Measurements from ENCODE around the gene DYNC1I2.

DYNC1I2 gene

DNA sequence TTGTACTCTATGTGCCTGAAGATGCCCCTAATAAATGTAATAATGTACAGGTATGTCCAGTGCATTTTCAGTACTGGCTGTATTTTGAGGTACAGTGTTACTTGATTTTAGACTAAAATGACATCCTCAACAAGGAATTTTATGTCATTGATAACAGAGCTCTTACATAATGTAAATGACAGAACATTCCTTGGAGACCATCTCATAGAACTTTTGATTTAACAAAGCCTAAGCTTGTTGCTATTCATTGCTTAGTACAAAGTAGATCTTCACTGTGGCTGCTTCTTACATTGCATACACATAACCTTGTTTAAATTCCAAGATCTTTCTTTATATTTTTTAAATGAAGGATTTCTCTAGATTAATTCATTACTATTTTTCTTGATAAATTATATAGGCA lies 24.1 kb downstream of the DYNC1I2 start:
- no peak for TF ChIP-seq CTCF (IDR thresholded peaks at IDR 0.05; ENCODE audit: low read depth, low read length)
- DNase-seq (ENCODE audit: low read depth, low spot score): peak; percentile 24
- in situ Hi-C loops (cut with HindIII; ENCODE audit: low sequenced_read_pairs): no loop called here
- H3K4me3 ChIP-seq (ENCODE audit: low read depth, low read length): no peak overlapping the region

DNA sequence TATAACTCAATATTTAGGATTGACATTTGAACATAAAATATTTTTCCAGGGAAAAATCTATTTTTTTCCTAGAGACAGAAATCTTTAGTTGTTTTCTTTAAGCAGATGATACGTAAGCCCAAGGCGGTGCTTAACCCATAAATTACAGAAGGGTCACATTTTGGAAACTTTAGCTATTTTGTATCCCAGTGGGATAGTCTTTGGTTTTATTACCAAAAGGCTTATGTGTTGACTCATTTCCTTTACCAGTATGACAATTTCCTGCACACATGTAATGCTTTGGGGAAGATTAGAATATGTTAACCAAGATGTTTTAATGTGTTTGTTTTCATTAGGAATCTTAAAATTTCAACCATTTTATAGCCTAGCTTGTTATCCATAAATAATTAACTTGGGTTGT lies 24.8 kb downstream of the DYNC1I2 start:
- DNase-seq (ENCODE audit: low read depth, low spot score): peak; percentile 88
- no peak for TF ChIP-seq CTCF (IDR thresholded peaks at IDR 0.05; ENCODE audit: low read depth, low read length)
- no peak overlapping the region for H3K4me3 ChIP-seq (ENCODE audit: low read depth, low read length)
- in situ Hi-C loops (cut with HindIII; ENCODE audit: low sequenced_read_pairs): no loop called here

- no peak overlapping the region for H3K4me3 ChIP-seq (ENCODE audit: low read depth, low read length)
- no peak for TF ChIP-seq CTCF (IDR thresholded peaks at IDR 0.05; ENCODE audit: low read depth, low read length)
- DNase-seq (ENCODE audit: low read depth, low spot score): no peak
- in situ Hi-C loops (cut with HindIII; ENCODE audit: low sequenced_read_pairs): no loop called here
These were observed 31.5 kb downstream of the DYNC1I2 start for GRCh38 chr2:171718720-171719119.

- in situ Hi-C loops (cut with HindIII; ENCODE audit: low sequenced_read_pairs): no loop called here
- DNase-seq (ENCODE audit: low read depth, low spot score): no peak
- H3K4me3 ChIP-seq (ENCODE audit: low read depth, low read length): no peak overlapping the region
- TF ChIP-seq CTCF (IDR thresholded peaks at IDR 0.05; ENCODE audit: low read depth, low read length): no peak
These were observed 32.4 kb downstream of the DYNC1I2 start for GRCh38 chr2:171719660-171720059.

GRCh38 chr2:171723716-171724683 lies 36.7 kb downstream of the DYNC1I2 start:
- DNase-seq (ENCODE audit: low read depth, low spot score): peak; percentile 54
- TF ChIP-seq CTCF (IDR thresholded peaks at IDR 0.05; ENCODE audit: low read depth, low read length): no peak
- in situ Hi-C loops (cut with HindIII; ENCODE audit: low sequenced_read_pairs): no loop called here
- H3K4me3 ChIP-seq (ENCODE audit: low read depth, low read length): no peak overlapping the region

- in situ Hi-C loops (cut with HindIII; ENCODE audit: low sequenced_read_pairs): no loop called here
- H3K4me3 ChIP-seq (ENCODE audit: low read depth, low read length): no peak overlapping the region
- no peak for DNase-seq (ENCODE audit: low read depth, low spot score)
- TF ChIP-seq CTCF (IDR thresholded peaks at IDR 0.05; ENCODE audit: low read depth, low read length): no peak
These were observed 39.7 kb downstream of the DYNC1I2 start for GRCh38 chr2:171726847-171727450.
